NCI-H510A treated with DMSO at 0.1 percent for 48 hours (cell line): ENCODE measurements around the gene AIDA.

Experiments
- DNase-seq: peaks from one replicate; lab custom pipeline; 2025; lab: John Stamatoyannopoulos, UW

The AIDA gene

GRCh38 chr1:222643938-222644635 is 68.2 kb downstream of the AIDA start:
- peak; percentile 98 for DNase-seq

- DNase-seq: no peak
Observed at GRCh38 chr1:222643606-222643937, 68.7 kb downstream of the AIDA start.

- no peak for DNase-seq
Observed at GRCh38 chr1:222642468-222642867, 69.8 kb downstream of the AIDA start.

- DNase-seq: no peak
Observed at GRCh38 chr1:222641269-222641948, 70.9 kb downstream of the AIDA start.

- DNase-seq: peak; percentile 72
Observed at GRCh38 chr1:222634180-222635013, 77.9 kb downstream of the AIDA start.

- no peak for DNase-seq
Observed at GRCh38 chr1:222632749-222633148, 79.5 kb downstream of the AIDA start.

GRCh38 chr1:222631611-222632208 is 80.6 kb downstream of the AIDA start:
- DNase-seq: no peak

GRCh38 chr1:222629921-222630535 is 82.3 kb downstream of the AIDA start:
- no peak for DNase-seq

GRCh38 chr1:222627232-222627631 is 85.1 kb downstream of the AIDA start:
- DNase-seq: no peak

GRCh38 chr1:222624214-222624613 is 88.1 kb downstream of the AIDA start:
- DNase-seq: no peak

- DNase-seq: no peak
Observed at GRCh38 chr1:222623458-222623857, 88.8 kb downstream of the AIDA start.

- DNase-seq: no peak
Observed at GRCh38 chr1:222622765-222623164, 89.5 kb downstream of the AIDA start.

GRCh38 chr1:222620566-222620965 is 91.7 kb downstream of the AIDA start:
- no peak for DNase-seq

GRCh38 chr1:222618880-222619596 is 93.3 kb downstream of the AIDA start:
- DNase-seq: peak; percentile 46
